Measurements from ENCODE around the gene FXYD1. TPM values are rescaled to one million over a fixed set of nuclear protein-coding genes. Genes with fewer than 3 reads are reported as not detected.

The FXYD1 gene
- total RNA-seq, 2 experiments from 2014 or later: 1.3 to 1.4 TPM

- DNase-seq: no peak
- no peaks in the 10 kb centered on the region for H3K9me3 Mint-ChIP-seq (ENCODE audit: insufficient read depth)
- H3K4me3 Mint-ChIP-seq: no peak overlapping the region
- H3K36me3 Mint-ChIP-seq (ENCODE audit: low read depth): no peaks in the 10 kb centered on the region
- H3K4me1 Mint-ChIP-seq (ENCODE audit: low read depth): peaks cover 14% of the 10 kb centered on the region
- no peak for ATAC-seq
- ChIA-PET POLR2A (no interaction called here), CTCF (interaction anchor here (1.9 kb wide), 1 partner anchor 16 kb away, joined by 6 read pairs; no protein-coding TSS in a partner anchor)
- no peaks in the 10 kb centered on the region for H3K27me3 Mint-ChIP-seq (ENCODE audit: low read depth)
- H3K27ac Mint-ChIP-seq: no peak overlapping the region
Observed at GRCh38 chr19:35119578-35120155, 19.0 kb upstream of the FXYD1 start.

- no peak for ATAC-seq
- no peaks in the 10 kb centered on the region for H3K36me3 Mint-ChIP-seq (ENCODE audit: low read depth)
- ChIA-PET CTCF (no interaction called here), POLR2A (no interaction called here)
- H3K27ac Mint-ChIP-seq: no peak overlapping the region
- no peak for DNase-seq
- no peaks in the 10 kb centered on the region for H3K9me3 Mint-ChIP-seq (ENCODE audit: insufficient read depth)
- H3K4me3 Mint-ChIP-seq: no peak overlapping the region
- H3K4me1 Mint-ChIP-seq (ENCODE audit: low read depth): peaks cover 13% of the 10 kb centered on the region
- no peaks in the 10 kb centered on the region for H3K27me3 Mint-ChIP-seq (ENCODE audit: low read depth)
Observed at GRCh38 chr19:35120492-35120891, 18.1 kb upstream of the FXYD1 start.

DNA sequence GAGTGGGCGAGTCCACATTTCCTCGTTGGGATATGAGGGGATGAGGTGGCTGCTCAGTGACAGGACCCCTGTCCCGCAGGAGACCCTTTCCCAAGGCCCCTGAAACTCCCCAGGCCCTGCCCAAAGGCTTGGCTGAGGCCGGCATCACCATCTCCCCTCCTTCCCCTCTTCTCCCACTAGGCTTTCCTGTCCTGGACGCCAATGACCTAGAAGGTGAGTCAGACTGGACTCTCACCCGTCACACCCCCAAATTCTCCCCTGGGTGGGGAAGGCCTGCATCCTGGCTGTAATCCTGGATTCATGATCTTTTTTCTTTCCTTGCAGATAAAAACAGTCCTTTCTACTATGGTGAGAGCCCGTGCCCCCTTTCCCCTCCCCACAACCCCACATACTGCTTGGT lies 17.7 kb upstream of the FXYD1 start:
- Mint-ChIP-seq H3K4me3 (no peak overlapping the region), H3K4me1 (ENCODE audit: low read depth) (peaks cover 13% of the 10 kb centered on the region), H3K27ac (no peak overlapping the region), H3K27me3 (ENCODE audit: low read depth) (no peaks in the 10 kb centered on the region), H3K36me3 (ENCODE audit: low read depth) (no peaks in the 10 kb centered on the region), H3K9me3 (ENCODE audit: insufficient read depth) (no peaks in the 10 kb centered on the region)
- ChIA-PET CTCF (interaction anchor here (0.7 to 1.7 kb wide), 2 partner anchors 15 to 656 kb away, joined by 3 to 6 read pairs; no protein-coding TSS in a partner anchor), POLR2A (no interaction called here)
- no peak for ATAC-seq
- DNase-seq: no peak

GRCh38 chr19:35122687-35123551 lies 15.7 kb upstream of the FXYD1 start:
- no peak overlapping the region for H3K4me3 Mint-ChIP-seq
- H3K4me1 Mint-ChIP-seq (ENCODE audit: low read depth): peaks cover 13% of the 10 kb centered on the region
- ChIA-PET CTCF (interaction anchor here (1.2 to 1.7 kb wide), 2 partner anchors 13 to 94 kb away, joined by 3 to 6 read pairs; no protein-coding TSS in a partner anchor), POLR2A (no interaction called here)
- no peak overlapping the region for H3K27ac Mint-ChIP-seq
- DNase-seq: no peak
- no peaks in the 10 kb centered on the region for H3K36me3 Mint-ChIP-seq (ENCODE audit: low read depth)
- no peak for ATAC-seq
- H3K9me3 Mint-ChIP-seq (ENCODE audit: insufficient read depth): no peaks in the 10 kb centered on the region
- no peaks in the 10 kb centered on the region for H3K27me3 Mint-ChIP-seq (ENCODE audit: low read depth)

- ChIA-PET POLR2A (no interaction called here), CTCF (interaction anchor here (1.2 kb wide), 1 partner anchor 32 kb away, joined by 3 read pairs; no protein-coding TSS in a partner anchor)
- peak overlapping the region; percentile 65 for H3K4me3 Mint-ChIP-seq
Observed at GRCh38 chr19:35123573-35123972, 15.1 kb upstream of the FXYD1 start.

DNA sequence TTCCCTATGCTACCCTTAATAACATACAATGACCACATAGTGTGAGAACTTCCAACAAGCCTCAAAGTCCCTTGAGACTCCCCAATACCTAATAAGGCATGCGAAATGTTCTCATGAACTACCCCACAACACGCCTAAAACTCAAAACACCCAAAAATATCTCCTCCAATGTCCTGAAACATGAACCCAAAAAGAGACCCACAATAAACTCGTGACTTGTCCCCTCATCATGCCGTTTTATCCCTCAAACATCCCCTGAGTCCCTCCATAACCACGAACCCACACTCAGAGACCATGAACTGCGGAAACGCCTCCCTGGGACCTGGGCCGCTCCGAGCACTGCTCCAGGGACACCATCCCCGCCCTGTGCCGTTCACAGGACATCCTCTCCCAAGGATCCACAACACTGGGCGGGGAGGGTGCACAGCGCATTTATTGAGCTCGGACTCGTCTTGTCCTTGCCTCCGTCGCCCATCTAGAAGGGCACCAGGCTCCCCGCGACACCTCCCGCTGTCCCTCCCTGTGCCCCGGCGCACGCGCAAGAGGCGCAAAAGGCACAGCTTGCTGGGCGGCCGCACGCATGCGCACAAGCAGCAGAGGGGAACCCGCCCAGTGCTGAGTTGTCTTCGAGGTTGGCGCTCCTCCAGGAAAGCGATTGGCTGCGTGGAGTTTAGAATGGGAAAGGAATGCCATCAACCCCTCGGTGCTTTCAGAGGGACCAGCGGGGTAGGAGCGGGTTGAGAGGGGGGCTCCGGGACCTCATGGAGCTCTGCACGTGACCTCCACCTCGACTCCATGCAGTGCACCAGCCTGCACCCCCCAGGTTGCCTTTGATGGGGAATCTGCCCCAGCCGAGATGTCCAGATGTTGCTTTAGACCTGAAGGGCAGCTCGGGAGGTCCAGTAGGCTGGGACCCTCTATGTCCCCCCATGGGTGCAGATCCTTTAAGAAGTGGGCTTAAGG lies 14.2 kb upstream of the FXYD1 start:
- ATAC-seq: peak; percentile 93
- Mint-ChIP-seq H3K4me3 (peak overlapping the region; percentile 65), H3K4me1 (ENCODE audit: low read depth) (peaks cover 13% of the 10 kb centered on the region), H3K27me3 (ENCODE audit: low read depth) (no peaks in the 10 kb centered on the region), H3K36me3 (ENCODE audit: low read depth) (no peaks in the 10 kb centered on the region), H3K9me3 (ENCODE audit: insufficient read depth) (no peaks in the 10 kb centered on the region), H3K27ac (peak overlapping the region; percentile 61)
- CTCF ChIA-PET: interaction anchor here (1.0 to 1.6 kb wide), 6 partner anchors 10 to 80 kb away, joined by 3 to 9 read pairs (median 7); partner anchors contain the start of gene LGI4
- DNase-seq: peak; percentile 88
- POLR2A ChIA-PET: no interaction called here

More at GRCh38 chr19:35123573-35123972, 15.1 kb upstream of the FXYD1 start:
- peaks cover 13% of the 10 kb centered on the region for H3K4me1 Mint-ChIP-seq (ENCODE audit: low read depth)
- H3K27ac Mint-ChIP-seq: no peak overlapping the region
- no peaks in the 10 kb centered on the region for H3K36me3 Mint-ChIP-seq (ENCODE audit: low read depth)
- ATAC-seq (no peak), DNase-seq (no peak)
- no peaks in the 10 kb centered on the region for H3K27me3 Mint-ChIP-seq (ENCODE audit: low read depth)
- no peaks in the 10 kb centered on the region for H3K9me3 Mint-ChIP-seq (ENCODE audit: insufficient read depth)

- DNase-seq (no peak), ATAC-seq (no peak)
- Mint-ChIP-seq H3K9me3 (ENCODE audit: insufficient read depth) (no peaks in the 10 kb centered on the region), H3K36me3 (ENCODE audit: low read depth) (no peaks in the 10 kb centered on the region), H3K4me1 (ENCODE audit: low read depth) (peaks cover 13% of the 10 kb centered on the region), H3K27me3 (ENCODE audit: low read depth) (no peaks in the 10 kb centered on the region), H3K27ac (no peak overlapping the region), H3K4me3 (no peak overlapping the region)
- POLR2A ChIA-PET: no interaction called here
- CTCF ChIA-PET: interaction anchor here (1.4 to 1.6 kb wide), 2 partner anchors 59 to 81 kb away, joined by 8 to 9 read pairs; no protein-coding TSS in a partner anchor
Observed at GRCh38 chr19:35125270-35125717, 13.3 kb upstream of the FXYD1 start.

DNA sequence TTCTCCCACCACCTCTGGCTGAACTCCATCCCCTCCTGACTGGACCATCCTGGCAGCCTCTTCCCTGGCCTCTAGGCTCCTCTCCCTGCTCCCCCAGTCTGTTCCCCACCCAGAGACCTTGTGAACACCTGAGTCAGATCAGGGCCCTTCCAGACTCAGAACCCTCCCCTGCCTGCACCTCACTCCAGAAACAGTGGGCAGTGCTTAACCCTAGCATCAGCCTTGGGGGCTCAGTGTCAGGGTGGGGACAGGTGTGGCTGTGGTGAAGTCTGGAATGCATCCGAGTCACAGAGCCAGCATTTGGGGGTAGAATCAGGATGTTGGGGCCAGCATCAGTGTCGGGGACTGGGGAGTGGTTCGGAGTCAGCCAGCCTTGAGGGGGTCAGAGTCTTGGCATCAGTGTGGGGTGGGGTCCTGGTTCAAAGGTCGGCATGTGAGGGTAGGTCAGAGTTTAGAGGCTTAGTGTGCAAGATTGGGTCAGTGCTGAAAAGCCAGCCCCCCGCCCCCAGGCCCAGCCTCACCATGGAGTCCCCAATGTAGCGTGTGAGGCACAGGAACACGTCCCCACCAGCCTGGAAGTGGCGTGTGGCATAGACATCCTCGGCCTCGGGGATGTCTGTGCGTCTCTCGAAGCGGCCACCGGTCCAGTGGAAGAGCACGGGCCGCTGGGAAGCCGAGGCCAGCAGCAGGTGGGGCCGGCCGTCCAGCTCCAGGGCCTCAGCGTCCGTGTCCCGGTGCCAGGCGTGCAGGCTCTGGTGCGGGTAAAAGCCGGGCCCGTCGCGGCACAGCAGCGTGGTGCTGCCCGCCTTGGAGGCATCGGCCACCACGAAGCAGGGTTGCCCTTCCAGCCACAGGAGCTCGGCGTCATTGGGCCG lies 12.6 kb upstream of the FXYD1 start:
- Mint-ChIP-seq H3K9me3 (ENCODE audit: insufficient read depth) (no peaks in the 10 kb centered on the region), H3K4me3 (no peak overlapping the region), H3K36me3 (ENCODE audit: low read depth) (no peaks in the 10 kb centered on the region), H3K27me3 (ENCODE audit: low read depth) (no peaks in the 10 kb centered on the region), H3K4me1 (ENCODE audit: low read depth) (peaks cover 13% of the 10 kb centered on the region), H3K27ac (peak overlapping the region; percentile 11)
- DNase-seq: no peak
- ATAC-seq: no peak
- POLR2A ChIA-PET: no interaction called here
- CTCF ChIA-PET: interaction anchor here (1.1 to 1.2 kb wide), 2 partner anchors 12 to 16 kb away, joined by 3 to 4 read pairs; no protein-coding TSS in a partner anchor

- ChIA-PET CTCF (interaction anchor here (1.1 to 1.2 kb wide), 2 partner anchors 11 to 15 kb away, joined by 3 to 4 read pairs; no protein-coding TSS in a partner anchor), POLR2A (no interaction called here)
Observed at GRCh38 chr19:35126624-35126959, 12.0 kb upstream of the FXYD1 start.

DNA sequence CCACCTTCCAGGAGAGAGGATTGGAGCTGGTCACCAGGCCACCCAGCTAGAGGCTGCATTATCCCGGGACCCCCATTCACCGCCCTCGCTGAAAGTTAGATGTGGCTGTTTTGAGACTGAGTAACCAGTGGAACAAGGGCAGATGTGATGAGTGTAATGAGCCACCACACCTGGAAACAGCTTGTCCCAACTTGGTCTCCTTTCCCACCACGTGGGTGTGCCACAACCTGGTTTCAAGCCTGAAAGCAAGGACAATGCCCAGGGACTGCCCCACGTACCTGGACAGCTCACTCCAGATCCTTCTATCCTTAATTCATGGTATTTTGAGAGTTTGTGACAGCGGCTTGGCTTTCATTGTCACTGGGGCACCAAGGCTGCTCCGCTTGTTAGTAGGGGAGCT lies 10.8 kb upstream of the FXYD1 start:
- POLR2A ChIA-PET: interaction anchor here (1.2 kb wide), 1 partner anchor 11 kb away, joined by 3 read pairs; no protein-coding TSS in a partner anchor
- Mint-ChIP-seq H3K27ac (no peak overlapping the region), H3K9me3 (ENCODE audit: insufficient read depth) (no peaks in the 10 kb centered on the region), H3K4me3 (no peak overlapping the region), H3K4me1 (ENCODE audit: low read depth) (peaks cover 13% of the 10 kb centered on the region), H3K27me3 (ENCODE audit: low read depth) (no peaks in the 10 kb centered on the region), H3K36me3 (ENCODE audit: low read depth) (no peaks in the 10 kb centered on the region)
- ATAC-seq (no peak), DNase-seq (no peak)
- CTCF ChIA-PET: interaction anchor here (0.9 to 1.6 kb wide), 2 partner anchors 8 to 61 kb away, joined by 4 read pairs; no protein-coding TSS in a partner anchor

More at GRCh38 chr19:35126624-35126959, 12.0 kb upstream of the FXYD1 start:
- Mint-ChIP-seq H3K27me3 (ENCODE audit: low read depth) (no peaks in the 10 kb centered on the region), H3K9me3 (ENCODE audit: insufficient read depth) (no peaks in the 10 kb centered on the region), H3K4me1 (ENCODE audit: low read depth) (peaks cover 13% of the 10 kb centered on the region), H3K4me3 (no peak overlapping the region), H3K27ac (no peak overlapping the region), H3K36me3 (ENCODE audit: low read depth) (no peaks in the 10 kb centered on the region)
- no peak for ATAC-seq
- no peak for DNase-seq
